ENCODE data around the gene NME9.

Gene NME9

GRCh38 chr3:138356730-138357405 is 27.2 kb upstream of the NME9 start:
- TF ChIP-seq TEAD4 (IDR thresholded peaks at IDR 0.05) (no peak), NFIC (IDR thresholded peaks at IDR 0.05) (no peak), EGR1 (IDR thresholded peaks at IDR 0.05) (no peak), FOXM1 (IDR thresholded peaks at IDR 0.05; ENCODE audit: borderline replicate concordance, low read depth) (no peak), CREB1 (IDR thresholded peaks at IDR 0.05; ENCODE audit: low read depth) (no peak), YY1 (IDR thresholded peaks at IDR 0.05; ENCODE audit: low read depth) (no peak), CEBPB (IDR thresholded peaks at IDR 0.05) (no peak), TCF12 (IDR thresholded peaks at IDR 0.05; ENCODE audit: low read depth) (no peak), RAD21 (IDR thresholded peaks at IDR 0.05; ENCODE audit: low read depth) (no peak), USF1 (IDR thresholded peaks at IDR 0.05) (no peak), EP300 (IDR thresholded peaks at IDR 0.05; ENCODE audit: borderline replicate concordance) (no peak), TAF1 (IDR thresholded peaks at IDR 0.05; ENCODE audit: low read depth) (no peak), MAX (IDR thresholded peaks at IDR 0.05) (no peak), REST (IDR thresholded peaks at IDR 0.05; ENCODE audit: low read depth) (no peak), ZBTB7A (IDR thresholded peaks at IDR 0.05; ENCODE audit: low read depth) (no peak)

- TF ChIP-seq RAD21 (IDR thresholded peaks at IDR 0.05; ENCODE audit: low read depth), result no peak
- no peak for TF ChIP-seq REST (IDR thresholded peaks at IDR 0.05; ENCODE audit: low read depth)
- TF ChIP-seq TEAD4 (IDR thresholded peaks at IDR 0.05), result no peak
- no peak for TF ChIP-seq USF1 (IDR thresholded peaks at IDR 0.05)
- TF ChIP-seq CREB1 (IDR thresholded peaks at IDR 0.05; ENCODE audit: low read depth), result no peak
- TF ChIP-seq YY1 (IDR thresholded peaks at IDR 0.05; ENCODE audit: low read depth), result no peak
- TF ChIP-seq EP300 (IDR thresholded peaks at IDR 0.05; ENCODE audit: borderline replicate concordance), result no peak
- no peak for TF ChIP-seq FOXM1 (IDR thresholded peaks at IDR 0.05; ENCODE audit: borderline replicate concordance, low read depth)
- TF ChIP-seq TCF12 (IDR thresholded peaks at IDR 0.05; ENCODE audit: low read depth), result no peak
- no peak for TF ChIP-seq CEBPB (IDR thresholded peaks at IDR 0.05)
- no peak for TF ChIP-seq ZBTB7A (IDR thresholded peaks at IDR 0.05; ENCODE audit: low read depth)
- TF ChIP-seq NFIC (IDR thresholded peaks at IDR 0.05), result no peak
These were observed 25.4 kb upstream of the NME9 start for GRCh38 chr3:138355071-138355470.

- TF ChIP-seq EGR1 (IDR thresholded peaks at IDR 0.05) (no peak), RAD21 (IDR thresholded peaks at IDR 0.05; ENCODE audit: low read depth) (no peak), TAF1 (IDR thresholded peaks at IDR 0.05; ENCODE audit: low read depth) (no peak)
These were observed 24.7 kb upstream of the NME9 start for GRCh38 chr3:138354376-138354775.

- TF ChIP-seq RAD21 (IDR thresholded peaks at IDR 0.05; ENCODE audit: low read depth), result no peak
- no peak for TF ChIP-seq CREB1 (IDR thresholded peaks at IDR 0.05; ENCODE audit: low read depth)
- TF ChIP-seq NFIC (IDR thresholded peaks at IDR 0.05), result no peak
- no peak for TF ChIP-seq TCF12 (IDR thresholded peaks at IDR 0.05; ENCODE audit: low read depth)
- no peak for TF ChIP-seq ZBTB7A (IDR thresholded peaks at IDR 0.05; ENCODE audit: low read depth)
- no peak for TF ChIP-seq REST (IDR thresholded peaks at IDR 0.05; ENCODE audit: low read depth)
- no peak for TF ChIP-seq YY1 (IDR thresholded peaks at IDR 0.05; ENCODE audit: low read depth)
- no peak for TF ChIP-seq TAF1 (IDR thresholded peaks at IDR 0.05; ENCODE audit: low read depth)
- TF ChIP-seq EGR1 (IDR thresholded peaks at IDR 0.05), result no peak
- no peak for TF ChIP-seq CEBPB (IDR thresholded peaks at IDR 0.05)
- no peak for TF ChIP-seq EP300 (IDR thresholded peaks at IDR 0.05; ENCODE audit: borderline replicate concordance)
These were observed 22.4 kb upstream of the NME9 start for GRCh38 chr3:138351916-138352550.
